C4-2B (cell line): ENCODE measurements around the gene SLC4A2.

Source experiments
- H3K27ac ChIP-seq: fragments of 450-650 bp; 2 replicates; pipeline ENCODE4 v1.5.1; 2017
- CTCF ChIP-seq: fragments of 450-650 bp; conservative IDR thresholded peaks from 2 replicates; pipeline ENCODE4 v1.5.1; 2017; ENCODE audit warnings: mild to moderate bottlenecking
- ZFX ChIP-seq: fragments of 450-650 bp; IDR thresholded peaks from 2 replicates; pipeline ENCODE4 v1.6.1; 2017

SLC4A2 gene

GRCh38 chr7:151013356-151013732 lies 46.0 kb upstream of the SLC4A2 start:
- H3K27ac ChIP-seq = no peak overlapping the region

GRCh38 chr7:151013733-151014497 lies 45.5 kb upstream of the SLC4A2 start:
- H3K27ac ChIP-seq = no peak overlapping the region
- no peak for TF ChIP-seq CTCF
- no peak for TF ChIP-seq ZFX

More at GRCh38 chr7:151013356-151013732, 46.0 kb upstream of the SLC4A2 start:
- no peak for TF ChIP-seq ZFX
- TF ChIP-seq CTCF = no peak

GRCh38 chr7:151014950-151015349 lies 44.4 kb upstream of the SLC4A2 start:
- no peak overlapping the region for H3K27ac ChIP-seq
- TF ChIP-seq CTCF (no peak), ZFX (no peak)

GRCh38 chr7:151015967-151016366 lies 43.4 kb upstream of the SLC4A2 start:
- no peak overlapping the region for H3K27ac ChIP-seq
- no peak for TF ChIP-seq CTCF
- no peak for TF ChIP-seq ZFX

- no peak overlapping the region; the same call in 1 of the 2 replicates for H3K27ac ChIP-seq
- TF ChIP-seq ZFX (no peak), CTCF (no peak)
These were observed 42.9 kb upstream of the SLC4A2 start for GRCh38 chr7:151016505-151016904.

- H3K27ac ChIP-seq = peak overlapping the region; percentile 92
- TF ChIP-seq ZFX = no peak
- no peak for TF ChIP-seq CTCF
These were observed 42.4 kb upstream of the SLC4A2 start for GRCh38 chr7:151016942-151017341.

GRCh38 chr7:151017370-151017952 lies 41.9 kb upstream of the SLC4A2 start:
- H3K27ac ChIP-seq = peak overlapping the region; percentile 92
- TF ChIP-seq CTCF (no peak), ZFX (no peak)
